ENCODE data around the gene GRAMD4. TPM values are rescaled to one million over a fixed set of nuclear protein-coding genes. Genes with fewer than 3 reads are reported as not detected.

Gene GRAMD4
- total RNA-seq, 1 experiment from 2014 or later, result 25.3 TPM

- no peak overlapping the region for H2AFZ ChIP-seq (ENCODE audit: low read length)
- CTCF ChIA-PET, result no interaction called here
- TF ChIP-seq EZH2phosphoT487 (IDR thresholded peaks at IDR 0.05; ENCODE audit: borderline replicate concordance, low read length) (no peak), CTCF (conservative IDR thresholded peaks at IDR 0.05; ENCODE audit: low read depth, low read length) (no peak), EZH2 (IDR thresholded peaks at IDR 0.05; ENCODE audit: low read length, unreplicated experiment) (no peak)
- H4K20me1 ChIP-seq (ENCODE audit: low read length), result no peaks in the 10 kb centered on the region
- no peaks in the 10 kb centered on the region for H3K4me1 ChIP-seq (ENCODE audit: insufficient read depth, low read length)
- H3K9me3 ChIP-seq (ENCODE audit: low read length), result no peaks in the 10 kb centered on the region
- no peaks in the 10 kb centered on the region for H3K79me2 ChIP-seq (ENCODE audit: low read length)
- H3K9ac ChIP-seq (ENCODE audit: low read length), result no peak overlapping the region
- H3K9me2 ChIP-seq (replicated peaks; ENCODE audit: low read length), result no peaks in the 10 kb centered on the region
- no peak for ATAC-seq
- no peak for DNase-seq
- no TSS peak for BruUV-seq (replicated peaks)
- H3K27ac ChIP-seq (ENCODE audit: low read length), result no peak overlapping the region
- no peaks in the 10 kb centered on the region for H3K36me3 ChIP-seq (ENCODE audit: low read depth, low read length)
- no peaks in the 10 kb centered on the region for H3F3A ChIP-seq (ENCODE audit: low read length, unreplicated experiment)
- intact Hi-C loops (cut with micrococcal nuclease), result no loop called here
- H3K4me3 ChIP-seq (ENCODE audit: low read length), result no peak overlapping the region
- no peaks in the 10 kb centered on the region for H3K27me3 ChIP-seq (ENCODE audit: low read length)
- no peak overlapping the region for H3K4me2 ChIP-seq (ENCODE audit: low read length)
- POLR2A ChIA-PET (ENCODE audit: unreplicated experiment), result no interaction called here
Measured at GRCh38 chr22:46676479-46676878, 56.3 kb downstream of the GRAMD4 start.

GRCh38 chr22:46676881-46677280 lies 56.7 kb downstream of the GRAMD4 start:
- no peaks in the 10 kb centered on the region for H3K9me2 ChIP-seq (replicated peaks; ENCODE audit: low read length)
- CTCF ChIA-PET, result no interaction called here
- BruUV-seq (replicated peaks), result no TSS peak

More at GRCh38 chr22:46676881-46677280, 56.7 kb downstream of the GRAMD4 start:
- Histone ChIP-seq H3K27ac (ENCODE audit: low read length) (no peak overlapping the region), H3K4me3 (ENCODE audit: low read length) (no peak overlapping the region), H4K20me1 (ENCODE audit: low read length) (no peaks in the 10 kb centered on the region), H3K4me2 (ENCODE audit: low read length) (no peak overlapping the region), H3K27me3 (ENCODE audit: low read length) (no peaks in the 10 kb centered on the region), H3K79me2 (ENCODE audit: low read length) (no peaks in the 10 kb centered on the region), H3F3A (ENCODE audit: low read length, unreplicated experiment) (no peaks in the 10 kb centered on the region), H3K36me3 (ENCODE audit: low read depth, low read length) (no peaks in the 10 kb centered on the region), H3K9ac (ENCODE audit: low read length) (no peak overlapping the region), H3K9me3 (ENCODE audit: low read length) (no peaks in the 10 kb centered on the region), H3K4me1 (ENCODE audit: insufficient read depth, low read length) (no peaks in the 10 kb centered on the region), H2AFZ (ENCODE audit: low read length) (no peak overlapping the region)
- ATAC-seq (no peak), DNase-seq (no peak)
- intact Hi-C loops (cut with micrococcal nuclease), result no loop called here
- TF ChIP-seq CTCF (conservative IDR thresholded peaks at IDR 0.05; ENCODE audit: low read depth, low read length) (no peak), EZH2 (IDR thresholded peaks at IDR 0.05; ENCODE audit: low read length, unreplicated experiment) (no peak), EZH2phosphoT487 (IDR thresholded peaks at IDR 0.05; ENCODE audit: borderline replicate concordance, low read length) (no peak)
- POLR2A ChIA-PET (ENCODE audit: unreplicated experiment), result no interaction called here
